ENCODE data around the gene BAX.

BAX gene

GRCh38 chr19:48933382-48933932, 21.2 kb upstream of the BAX start, which contains the start of gene DHDH:
Gene DHDH, plus strand, starts transcription at chr19:48933699. Its CDS starts 23 bp downstream, at chr19:48933722.
- ATAC-seq, result peak; percentile 88
- peak; percentile 77 for DNase-seq

GRCh38 chr19:48934837-48935236, 19.8 kb upstream of the BAX start:
- DNase-seq (no peak), ATAC-seq (no peak)

DNA sequence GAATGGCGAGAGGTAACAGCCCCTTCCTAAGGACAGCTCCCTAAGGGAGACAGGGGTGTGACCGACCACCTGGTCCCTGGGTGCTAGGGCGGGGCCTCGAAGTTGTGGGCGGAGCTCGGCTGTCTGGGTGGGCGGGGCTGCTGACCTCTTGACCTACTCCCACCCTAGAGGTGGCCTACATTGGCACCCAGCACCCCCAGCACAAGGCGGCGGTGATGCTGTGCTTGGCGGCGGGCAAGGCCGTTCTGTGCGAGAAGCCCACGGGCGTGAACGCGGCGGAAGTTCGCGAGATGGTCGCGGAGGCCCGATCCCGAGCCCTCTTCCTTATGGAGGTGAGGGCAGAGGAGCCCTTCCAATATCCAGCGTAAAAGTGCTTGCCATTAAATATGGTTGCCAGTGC, 18.8 kb upstream of the BAX start:
- no peak for DNase-seq

GRCh38 chr19:48938256-48938655, 16.4 kb upstream of the BAX start:
- no peak for DNase-seq
- no peak for ATAC-seq

More for the DNA sequence above, 18.8 kb upstream of the BAX start:
- no peak for ATAC-seq

- no peak for DNase-seq
- ATAC-seq, result no peak
Measured at GRCh38 chr19:48940902-48941301, 13.8 kb upstream of the BAX start.

DNA sequence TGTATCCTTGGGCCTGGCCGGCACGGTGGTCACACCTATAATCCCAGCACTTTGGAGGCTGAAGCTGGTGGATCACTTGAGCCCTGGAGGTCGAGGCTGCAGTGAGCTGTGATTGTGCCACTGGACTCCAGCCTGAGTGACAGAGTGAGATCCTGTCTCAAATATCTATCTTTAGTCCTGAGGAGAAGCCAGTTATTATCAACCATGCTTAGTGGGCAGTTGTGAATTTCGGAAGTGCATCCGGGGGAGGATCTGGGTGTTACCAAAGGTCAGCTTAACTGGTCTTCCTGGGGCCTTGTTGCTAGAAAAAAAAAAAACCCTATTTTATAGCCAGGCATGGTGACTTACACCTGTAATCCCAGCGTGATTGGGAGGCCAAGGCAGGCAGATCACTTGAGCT, 11.6 kb upstream of the BAX start:
- DNase-seq (no peak), ATAC-seq (no peak)

- ATAC-seq, result no peak
- DNase-seq, result no peak
Measured at GRCh38 chr19:48945415-48945814, 9.3 kb upstream of the BAX start.

- ATAC-seq (no peak), DNase-seq (no peak)
Measured at GRCh38 chr19:48945817-48946216, 8.9 kb upstream of the BAX start.

DNA sequence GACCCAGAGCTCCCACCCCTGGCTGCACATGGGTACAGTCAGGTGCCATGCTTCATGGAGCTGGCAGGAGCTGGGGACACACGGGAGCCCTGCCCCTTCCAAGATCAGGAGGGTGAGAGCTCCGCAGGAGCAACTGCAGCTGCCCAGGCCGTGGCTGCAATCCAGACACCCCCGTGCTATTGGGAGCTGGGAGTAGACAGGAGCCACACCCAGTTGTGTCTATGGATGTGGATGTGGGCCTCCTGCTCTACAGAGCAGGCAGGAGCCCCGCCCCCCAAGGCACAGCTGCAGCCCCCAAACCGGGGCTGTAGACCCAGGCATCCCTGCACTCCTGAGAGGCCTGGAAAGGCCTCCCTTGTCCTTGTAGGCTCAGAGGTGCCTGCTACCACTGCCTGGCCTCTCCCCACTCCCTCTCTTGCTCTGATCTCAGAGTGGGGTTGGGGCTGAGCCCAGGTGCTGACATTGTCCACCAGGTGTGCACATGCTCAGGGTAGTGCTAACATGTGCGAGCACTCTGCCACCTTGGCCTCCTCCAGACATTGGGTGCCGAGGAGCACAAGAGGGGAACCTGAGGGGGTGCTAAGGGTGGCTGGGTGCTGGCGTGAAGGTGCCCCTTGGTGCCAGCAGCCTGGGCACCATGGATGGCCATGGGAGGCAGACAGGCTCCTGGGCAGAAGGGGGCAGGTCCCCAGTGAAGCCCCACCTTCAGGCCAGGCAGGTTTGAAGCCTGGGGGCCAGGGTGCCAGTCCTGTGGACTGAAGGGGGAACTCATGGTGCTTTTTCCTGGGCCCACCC, 8.0 kb upstream of the BAX start:
- no peak for DNase-seq
- ATAC-seq, result no peak

GRCh38 chr19:48947258-48947542, 7.5 kb upstream of the BAX start:
- DNase-seq, result no peak
- no peak for ATAC-seq

- DNase-seq, result no peak
- ATAC-seq, result no peak
Measured at GRCh38 chr19:48950159-48950558, 4.5 kb upstream of the BAX start.

DNA sequence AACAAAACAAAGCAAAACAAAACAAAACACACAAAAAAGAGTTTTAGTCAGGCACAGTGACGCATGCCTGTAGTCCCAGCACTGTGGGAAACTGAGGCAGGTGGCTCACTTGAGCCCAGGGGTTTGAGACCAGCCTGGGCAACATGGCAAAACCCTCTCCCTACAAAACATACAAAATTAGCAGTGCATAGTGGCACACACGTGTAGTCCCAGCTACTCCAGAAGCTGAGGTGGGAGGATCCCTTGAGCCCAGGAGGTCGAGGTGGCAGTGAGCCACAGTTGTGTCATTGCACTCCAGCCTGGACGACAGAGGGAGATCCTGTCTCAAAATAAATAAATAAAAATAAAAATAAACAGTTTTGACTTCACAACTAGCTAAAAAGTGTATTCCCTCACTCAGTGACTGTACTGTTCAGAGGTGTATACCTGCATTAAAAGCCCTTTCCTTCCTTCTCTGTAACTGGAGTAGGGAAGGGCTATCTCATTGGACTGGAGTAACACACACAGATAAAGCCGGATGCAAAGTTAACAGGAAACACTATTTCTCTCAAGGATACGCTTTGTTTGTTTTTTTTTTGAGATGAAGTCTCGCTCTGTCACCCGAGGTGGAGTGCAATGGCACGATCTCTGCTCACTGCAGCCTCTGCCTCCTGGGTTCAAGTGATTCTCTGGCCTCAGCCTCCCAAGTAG, 3.7 kb upstream of the BAX start:
- no peak for DNase-seq
- no peak for ATAC-seq

DNA sequence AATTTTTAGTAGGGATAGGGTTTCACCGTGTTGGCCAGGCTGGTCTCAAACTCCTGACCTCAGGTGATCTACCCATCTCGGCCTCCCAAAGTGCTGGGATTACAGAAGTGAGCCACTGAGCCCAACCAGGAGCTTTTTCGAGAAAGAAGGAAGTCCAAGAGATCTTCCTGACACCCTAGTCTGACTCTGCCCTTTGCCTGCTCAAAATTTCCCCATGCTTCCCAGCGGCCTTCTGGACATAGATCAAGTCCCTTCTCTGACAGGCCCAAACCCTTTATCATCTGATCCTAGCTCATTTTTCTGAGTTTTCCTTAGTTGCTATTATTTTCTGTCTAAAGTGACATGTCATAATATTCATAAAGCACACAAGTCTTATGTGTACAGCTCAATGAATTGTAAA, 1.5 kb upstream of the BAX start:
- DNase-seq (no peak), ATAC-seq (no peak)

GRCh38 chr19:48953990-48954594, 583 bp upstream of the BAX start:
- ATAC-seq (no peak), DNase-seq (no peak)

GRCh38 chr19:48955308-48955958, 758 bp downstream of the BAX start:
- ATAC-seq, result no peak
- no peak for DNase-seq

- DNase-seq (no peak), ATAC-seq (no peak)
Measured at GRCh38 chr19:48958006-48958405, 3.3 kb downstream of the BAX start.

DNA sequence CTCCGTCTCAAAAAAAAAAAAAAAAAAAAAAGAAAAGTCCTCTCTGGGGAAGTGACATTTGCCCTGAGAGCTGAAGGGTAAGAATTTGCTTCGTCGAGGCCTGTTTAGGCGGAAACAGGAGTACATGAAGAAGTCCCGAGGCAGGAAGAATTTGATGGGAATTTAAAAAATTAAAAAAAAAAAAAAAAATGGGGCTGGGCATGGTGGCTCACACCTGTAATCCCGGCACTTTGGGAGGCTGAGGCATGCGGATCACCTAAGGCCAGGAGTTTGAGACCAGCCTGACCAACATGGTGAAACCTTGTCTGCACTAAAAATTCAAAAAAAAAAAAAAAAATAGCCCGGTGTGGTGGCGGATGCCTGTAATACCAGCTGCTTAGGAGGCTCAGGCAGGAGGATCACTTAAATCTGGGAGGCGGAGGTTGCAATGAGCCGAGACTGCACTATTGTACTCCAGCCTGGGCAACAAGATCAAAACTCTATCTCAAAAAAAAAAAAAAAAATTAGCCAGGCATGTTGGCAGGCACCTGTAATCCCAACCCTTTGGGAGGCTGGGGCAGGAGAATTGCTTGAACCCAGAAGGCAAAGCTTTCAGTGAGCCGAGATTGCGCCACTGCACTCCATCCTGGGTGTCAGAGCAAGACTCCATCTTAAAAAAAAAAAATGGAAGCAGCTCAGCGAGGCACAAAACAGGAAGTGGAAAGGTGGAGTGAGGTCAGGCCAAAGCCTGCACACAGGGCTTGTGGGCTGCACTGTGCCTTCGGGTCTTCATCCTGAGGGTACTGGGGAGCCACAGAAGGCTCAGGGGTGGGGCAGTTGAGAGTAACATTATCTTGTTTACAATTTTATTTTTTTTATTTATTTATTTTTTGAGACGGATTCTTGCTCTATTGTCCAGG, 4.9 kb downstream of the BAX start:
- DNase-seq (no peak), ATAC-seq (no peak)

DNA sequence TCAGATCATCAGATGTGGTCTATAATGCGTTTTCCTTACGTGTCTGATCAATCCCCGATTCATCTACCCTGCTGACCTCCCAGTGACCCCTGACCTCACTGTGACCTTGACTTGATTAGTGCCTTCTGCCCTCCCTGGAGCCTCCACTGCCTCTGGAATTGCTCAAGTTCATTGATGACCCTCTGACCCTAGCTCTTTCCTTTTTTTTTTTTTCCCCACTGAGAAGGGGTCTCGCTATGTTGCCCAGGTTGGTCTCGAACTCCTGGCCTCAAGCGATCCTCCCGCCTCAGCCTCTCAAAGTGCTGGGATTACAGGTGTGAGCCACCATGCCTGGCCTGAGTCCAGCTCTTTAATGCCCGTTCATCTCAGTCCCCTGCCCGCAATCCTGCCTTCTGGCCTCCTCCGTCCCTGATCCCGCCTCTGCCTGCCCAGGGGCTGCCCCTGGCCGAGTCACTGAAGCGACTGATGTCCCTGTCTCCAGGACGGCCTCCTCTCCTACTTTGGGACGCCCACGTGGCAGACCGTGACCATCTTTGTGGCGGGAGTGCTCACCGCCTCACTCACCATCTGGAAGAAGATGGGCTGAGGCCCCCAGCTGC, 6.5 kb downstream of the BAX start:
- DNase-seq (peak; percentile 41), ATAC-seq (no peak)

DNA sequence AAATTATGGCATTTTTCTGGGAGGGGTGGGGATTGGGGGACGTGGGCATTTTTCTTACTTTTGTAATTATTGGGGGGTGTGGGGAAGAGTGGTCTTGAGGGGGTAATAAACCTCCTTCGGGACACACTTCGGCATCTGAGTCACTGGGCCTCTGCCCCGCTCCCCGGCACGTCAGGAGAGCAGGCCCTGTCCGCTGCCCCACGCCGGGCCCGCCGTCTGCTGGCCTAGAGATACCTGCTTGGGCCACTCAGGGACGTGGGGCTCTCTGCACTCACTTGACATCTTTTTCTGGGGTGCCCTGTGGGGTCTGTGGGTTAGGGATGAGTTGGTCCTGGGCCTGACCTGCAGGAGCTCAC, 7.0 kb downstream of the BAX start:
- no peak for DNase-seq
- no peak for ATAC-seq

GRCh38 chr19:48962029-48962848, 7.6 kb downstream of the BAX start:
- DNase-seq (peak; percentile 80), ATAC-seq (peak; percentile 41)

- DNase-seq (no peak), ATAC-seq (no peak)
Measured at GRCh38 chr19:48962849-48963165, 8.1 kb downstream of the BAX start.
